Stimulated activated naive CD4-positive, alpha-beta T cell treated with Interleukin-2 at 50 U/mL for 16 hours (primary cell): ENCODE measurements around the gene CDH13.

ENCODE experiments used
- DNase-seq: peaks from one replicate; lab custom pipeline; 2025; lab: John Stamatoyannopoulos, UW

The CDH13 gene

DNA sequence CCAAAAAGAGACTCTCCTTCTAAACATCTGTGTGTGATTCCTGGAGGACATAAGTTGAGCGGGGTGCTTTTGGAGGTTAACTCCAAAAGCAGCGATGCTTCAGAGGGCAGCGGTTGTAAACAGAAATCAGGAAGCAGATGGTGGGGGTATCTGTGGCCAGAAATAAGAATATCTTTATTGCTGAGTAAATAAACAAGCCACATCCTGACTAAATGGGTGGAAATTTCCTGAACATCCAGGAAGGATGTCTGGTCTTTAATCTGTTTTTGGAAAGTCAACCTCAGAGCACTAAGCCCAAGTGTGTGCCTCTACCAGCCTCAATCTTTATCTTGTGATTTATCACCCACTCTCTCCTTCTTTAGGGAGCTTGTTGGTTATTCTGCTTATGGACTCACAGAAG lies 123.3 kb downstream of the CDH13 start:
- no peak for DNase-seq

DNA sequence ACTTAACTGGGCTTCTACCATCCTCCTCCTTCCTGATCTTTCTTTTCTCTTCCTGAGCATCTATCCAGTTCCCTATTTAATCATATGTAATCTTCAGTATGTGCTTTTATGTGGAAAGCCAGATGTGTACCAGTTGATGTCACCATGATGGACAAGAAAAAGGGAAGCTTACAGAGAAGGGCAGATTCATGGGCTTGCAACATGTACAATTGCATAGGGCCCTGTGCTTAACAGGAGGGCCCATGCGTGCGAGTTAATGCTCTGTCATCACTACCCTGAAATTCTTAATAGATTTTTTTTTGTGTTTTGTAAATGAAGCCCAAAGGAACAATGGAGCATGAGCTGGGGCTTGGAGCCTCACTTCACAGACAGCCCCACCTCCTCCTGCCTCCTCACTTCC lies 124.3 kb downstream of the CDH13 start:
- DNase-seq = no peak

DNA sequence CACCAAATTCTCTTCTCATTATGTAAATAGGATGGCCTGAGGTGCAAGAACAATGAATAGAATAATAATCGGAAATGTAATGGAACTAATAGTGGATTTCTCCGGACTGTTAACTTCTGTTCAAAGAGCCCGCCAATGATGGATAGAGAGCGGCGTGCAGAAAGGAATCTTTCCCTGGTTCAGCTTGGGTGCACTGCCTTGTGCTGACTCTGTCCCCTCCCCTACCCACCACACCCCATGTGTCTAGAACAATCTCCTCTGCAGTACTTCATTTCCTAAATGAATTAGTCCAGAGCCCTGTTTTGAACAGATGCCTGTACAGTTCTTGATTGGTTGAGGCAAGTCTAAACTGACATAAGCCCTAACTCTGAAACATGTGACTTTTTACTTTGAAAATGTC lies 125.4 kb downstream of the CDH13 start:
- no peak for DNase-seq

DNA sequence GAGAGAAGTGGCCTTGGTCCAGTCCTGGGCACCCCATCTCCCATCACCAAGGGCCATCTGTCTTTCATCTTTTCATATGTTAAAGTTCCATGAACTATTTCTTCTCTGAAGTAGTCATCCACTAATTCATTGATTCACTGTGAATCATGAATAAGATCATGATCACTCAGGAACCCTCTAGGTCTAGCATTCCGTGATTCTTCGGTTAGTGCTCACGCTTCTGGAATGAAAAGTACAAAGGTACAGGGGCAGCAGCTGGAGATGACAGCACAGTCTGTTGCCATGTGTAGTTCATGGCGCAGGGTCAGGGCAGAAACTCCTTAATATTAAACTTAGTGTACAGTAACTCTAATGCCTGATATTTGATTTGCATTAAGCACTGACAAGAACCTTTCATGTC lies 127.1 kb downstream of the CDH13 start:
- DNase-seq = no peak

DNA sequence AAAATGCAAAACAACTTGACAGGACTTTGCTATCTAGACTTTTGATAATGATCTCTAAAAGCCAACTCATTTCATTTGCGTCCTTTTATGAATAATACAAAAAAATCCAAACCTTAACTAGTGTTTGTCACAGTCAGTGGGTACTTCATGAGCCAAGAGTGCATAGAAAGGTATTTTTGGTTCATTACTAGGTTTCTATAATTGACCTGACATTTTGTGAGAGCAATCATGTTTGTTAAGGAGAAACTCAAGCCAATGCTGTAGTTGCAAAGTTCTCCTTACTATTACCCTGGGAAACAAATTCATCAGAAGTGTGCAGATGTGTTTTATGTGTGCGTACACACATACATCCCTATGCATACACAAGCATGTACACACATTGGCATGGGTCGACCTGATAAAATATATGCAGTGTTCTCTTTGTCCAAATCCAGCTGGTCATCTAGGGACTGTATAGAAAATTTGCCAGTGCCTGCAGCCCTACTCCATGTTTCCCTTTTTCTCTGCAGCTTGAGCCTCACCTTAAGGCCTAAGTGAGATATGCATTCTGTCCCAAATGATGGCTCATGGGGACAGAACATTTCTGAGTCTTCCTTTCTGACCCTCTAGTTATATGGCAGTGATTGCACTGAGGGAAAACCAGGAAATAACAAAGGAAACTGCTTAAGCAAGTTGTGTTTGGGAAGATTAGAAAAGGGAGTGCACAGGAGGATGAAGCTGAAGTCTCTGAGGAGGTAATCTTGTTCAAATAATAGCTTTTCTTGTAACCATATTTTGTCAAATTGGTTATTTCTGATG lies 128.1 kb downstream of the CDH13 start:
- DNase-seq = no peak

DNA sequence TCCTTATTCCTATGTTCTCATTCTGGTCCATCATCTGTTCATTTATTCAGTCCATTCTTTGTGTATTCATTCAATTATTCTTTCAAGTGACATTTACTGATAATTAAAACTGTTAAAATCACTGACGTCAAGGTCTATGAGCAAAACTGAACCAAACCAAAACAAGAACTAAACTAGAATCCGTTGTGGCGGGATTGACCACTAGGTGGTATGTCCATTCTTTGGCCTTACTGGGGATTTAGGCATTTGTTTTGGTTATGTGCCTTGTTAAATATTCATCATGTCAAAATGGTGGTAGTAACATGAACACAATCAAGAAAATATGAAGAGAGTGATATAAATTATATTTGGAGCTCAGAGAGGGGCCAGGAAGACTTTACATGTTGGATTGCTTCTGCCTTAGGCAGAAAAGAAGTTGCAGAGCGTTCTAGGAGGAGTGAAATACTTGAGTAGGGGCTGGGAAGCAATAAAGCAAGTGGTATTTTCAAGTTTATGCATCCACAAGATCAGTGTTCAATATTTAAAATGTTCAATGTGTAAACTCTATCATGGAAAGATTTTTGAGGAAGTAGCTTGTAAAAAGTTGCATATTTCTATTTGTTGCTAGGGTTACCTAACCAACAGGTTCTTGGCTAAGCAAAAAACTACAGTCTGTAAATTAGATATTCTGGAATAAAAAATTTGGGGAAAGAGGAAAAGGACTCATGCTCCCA lies 129.0 kb downstream of the CDH13 start:
- DNase-seq = no peak

DNA sequence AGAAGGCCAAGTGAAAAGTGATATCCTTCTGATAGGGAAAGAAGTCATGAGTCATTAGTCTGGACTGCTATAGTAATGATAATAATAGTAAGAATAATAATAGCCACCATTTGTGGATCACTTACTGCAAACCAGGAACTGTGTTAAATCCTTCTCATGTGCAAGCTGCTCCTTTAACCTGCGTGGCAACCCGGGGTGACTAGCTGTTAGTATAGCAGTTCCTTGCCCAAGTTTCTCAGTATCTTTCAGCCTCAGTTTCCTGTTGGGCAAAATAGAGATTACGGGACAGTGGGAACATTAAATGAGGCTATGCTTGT lies 129.5 kb downstream of the CDH13 start:
- DNase-seq = no peak

DNA sequence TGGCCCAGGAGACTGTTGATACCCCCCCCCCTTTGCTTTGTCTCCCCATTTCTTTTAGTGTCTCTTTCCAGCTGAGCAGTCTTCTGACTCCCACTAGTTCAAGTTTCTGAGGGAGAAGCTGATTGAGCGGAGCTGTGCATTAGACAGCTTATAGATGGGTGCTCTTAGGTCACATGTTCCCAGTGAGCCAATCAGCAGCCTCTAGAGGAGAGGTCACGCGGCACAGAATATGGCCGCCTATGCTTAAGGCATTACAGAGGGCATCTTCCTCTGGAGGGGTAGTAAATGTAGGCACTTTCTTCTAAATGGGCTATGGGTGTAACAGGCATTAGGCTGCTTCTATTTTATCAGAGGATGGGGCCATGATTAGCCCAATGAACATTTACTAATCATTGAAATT lies 131.6 kb downstream of the CDH13 start:
- no peak for DNase-seq

DNA sequence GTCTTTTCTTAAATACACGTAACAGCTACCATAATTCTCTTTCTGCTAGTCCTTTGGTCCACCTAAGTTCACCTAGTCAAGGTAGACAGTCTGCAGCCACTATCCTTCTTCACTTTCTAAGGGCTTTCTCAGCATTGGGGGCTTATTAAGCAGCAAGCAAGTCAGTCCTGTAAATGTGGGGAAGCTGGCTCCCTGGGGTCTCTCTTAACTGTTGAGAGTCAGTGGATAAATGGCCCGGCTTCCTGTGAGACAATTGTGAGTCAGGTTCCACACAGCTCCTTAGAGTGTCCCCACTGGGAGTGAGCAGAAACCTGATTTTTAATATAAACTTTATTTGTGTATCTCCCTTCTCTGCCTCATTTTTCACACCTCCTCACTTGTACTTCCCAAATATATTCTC lies 132.1 kb downstream of the CDH13 start:
- DNase-seq = no peak

DNA sequence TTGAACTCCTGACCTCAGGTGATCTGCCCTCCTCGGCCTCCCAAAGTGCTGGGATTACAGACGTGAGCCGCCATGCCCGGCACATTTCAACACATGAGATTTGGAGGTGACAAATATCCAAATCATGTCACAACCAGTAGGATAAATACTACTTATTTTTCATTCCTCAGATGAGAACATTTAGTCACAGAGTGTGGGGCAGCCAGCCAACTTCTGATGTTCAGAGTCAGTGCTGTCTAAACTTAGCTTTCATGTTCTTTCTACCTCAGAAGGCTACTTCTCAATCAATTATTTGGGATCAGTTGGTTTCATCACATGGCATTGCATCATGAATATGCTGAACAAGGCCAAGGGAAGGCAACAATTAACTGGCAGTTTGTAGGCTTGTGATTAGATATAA lies 134.5 kb downstream of the CDH13 start:
- DNase-seq = no peak

DNA sequence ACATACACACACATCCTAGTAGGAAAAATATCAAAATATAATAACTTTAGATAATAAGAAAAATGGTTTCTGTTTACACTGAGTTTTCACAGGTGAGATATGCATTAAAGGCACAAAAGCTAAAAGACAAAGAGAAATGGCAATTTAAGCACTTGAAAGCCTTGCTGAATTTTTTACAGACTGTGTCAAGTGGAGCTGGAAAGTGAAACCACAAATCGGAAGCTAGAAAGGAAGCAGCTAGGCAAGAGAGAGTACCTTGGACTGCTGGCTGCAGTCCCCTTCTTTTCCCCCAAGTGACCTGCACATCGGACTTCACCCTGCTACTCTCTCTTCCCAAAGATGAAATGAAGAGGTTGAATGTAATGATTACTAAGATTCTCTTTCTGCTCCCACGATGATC lies 135.1 kb downstream of the CDH13 start:
- DNase-seq = no peak

DNA sequence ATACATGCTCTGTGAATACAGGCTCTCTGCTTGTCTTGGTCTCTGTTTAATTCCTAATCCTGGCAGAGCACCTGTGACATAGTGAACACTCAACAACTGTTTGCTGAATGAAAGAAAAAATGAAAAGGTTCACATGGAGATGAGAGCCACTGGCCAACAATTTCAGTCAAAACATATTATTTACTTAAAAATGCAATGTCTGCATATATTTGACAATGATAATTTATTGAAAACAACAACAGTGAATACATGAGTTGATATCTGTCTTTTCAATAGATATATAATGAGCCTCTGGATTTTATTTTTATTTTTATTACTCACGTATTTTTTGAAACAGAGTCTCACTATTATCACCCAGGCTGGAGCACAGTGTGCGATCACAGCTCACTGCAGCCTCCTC lies 136.6 kb downstream of the CDH13 start:
- DNase-seq = no peak

DNA sequence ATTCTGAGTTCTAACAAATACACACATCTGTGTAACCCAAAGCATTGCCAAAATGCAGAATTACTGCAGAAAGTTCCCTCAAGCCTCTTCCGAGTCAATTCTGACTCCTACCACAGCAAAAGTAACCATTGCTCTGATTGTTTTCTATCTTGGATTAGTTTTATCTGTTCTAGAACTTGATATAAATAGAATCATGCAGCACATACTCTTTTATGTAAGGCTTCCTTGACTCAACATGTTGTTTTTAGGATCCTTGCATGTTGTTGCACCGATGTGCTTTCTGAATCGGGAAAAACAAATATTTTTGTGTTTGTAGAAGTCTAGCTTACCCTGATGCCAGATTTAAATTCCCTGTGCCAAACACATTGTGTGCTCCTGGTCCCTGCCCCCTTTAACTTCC lies 140.4 kb downstream of the CDH13 start:
- DNase-seq = no peak

DNA sequence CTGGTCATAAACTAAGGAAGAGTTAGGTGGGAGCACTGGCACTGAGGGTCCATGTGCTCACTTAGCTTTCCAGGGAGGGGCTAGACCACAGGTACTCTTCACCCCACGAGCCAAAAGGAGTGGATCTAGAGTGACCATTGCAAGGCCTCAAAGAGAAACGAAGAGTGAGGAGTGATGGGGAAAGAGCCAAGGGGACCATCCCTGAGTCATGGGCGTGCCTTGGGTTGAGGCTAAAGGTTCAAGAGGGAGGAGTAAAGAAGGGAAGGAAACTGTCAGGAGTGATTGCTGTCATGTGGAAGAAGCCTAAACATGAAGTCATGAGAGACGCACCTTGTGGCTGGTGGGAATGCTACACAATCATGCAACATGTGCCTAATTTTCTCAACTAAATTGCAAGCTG lies 141.0 kb downstream of the CDH13 start:
- no peak for DNase-seq

DNA sequence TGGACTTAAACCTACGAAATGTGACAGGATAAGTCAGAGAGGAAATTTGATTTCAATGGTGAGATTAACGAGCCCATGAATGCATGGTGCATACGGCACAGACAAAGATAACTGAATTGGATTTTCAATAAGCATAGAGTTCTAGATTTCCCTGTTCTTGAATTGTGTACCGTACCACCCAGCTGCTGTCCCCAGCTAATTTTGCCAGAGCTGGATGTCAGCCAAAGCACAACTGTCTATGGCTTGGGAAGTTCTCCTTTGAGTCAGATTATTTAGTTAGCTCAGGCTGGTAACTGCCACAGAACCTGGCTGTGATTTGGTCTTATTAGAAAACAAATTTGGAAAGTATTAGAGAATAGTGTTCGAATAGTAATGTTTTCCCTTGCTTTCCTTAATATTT lies 143.1 kb downstream of the CDH13 start:
- no peak for DNase-seq

DNA sequence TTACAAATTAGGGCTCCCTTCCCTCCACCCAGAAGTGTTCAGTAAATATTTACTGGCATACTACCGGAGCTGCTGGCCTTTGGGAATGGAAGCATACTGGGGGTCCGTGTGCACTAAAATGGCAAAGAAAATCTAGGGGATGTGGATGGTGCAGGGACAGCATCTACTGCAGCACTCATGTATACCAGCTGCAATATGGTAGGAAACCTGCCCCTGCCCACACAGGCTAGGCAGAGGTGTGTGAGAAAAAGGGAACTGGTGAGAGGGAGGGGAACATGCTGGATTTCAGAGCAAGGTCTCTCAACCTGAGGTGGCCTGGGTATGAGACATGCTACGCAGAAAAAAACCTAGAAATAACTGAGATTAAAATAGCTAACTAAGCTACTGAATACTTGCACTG lies 145.4 kb downstream of the CDH13 start:
- DNase-seq = no peak

DNA sequence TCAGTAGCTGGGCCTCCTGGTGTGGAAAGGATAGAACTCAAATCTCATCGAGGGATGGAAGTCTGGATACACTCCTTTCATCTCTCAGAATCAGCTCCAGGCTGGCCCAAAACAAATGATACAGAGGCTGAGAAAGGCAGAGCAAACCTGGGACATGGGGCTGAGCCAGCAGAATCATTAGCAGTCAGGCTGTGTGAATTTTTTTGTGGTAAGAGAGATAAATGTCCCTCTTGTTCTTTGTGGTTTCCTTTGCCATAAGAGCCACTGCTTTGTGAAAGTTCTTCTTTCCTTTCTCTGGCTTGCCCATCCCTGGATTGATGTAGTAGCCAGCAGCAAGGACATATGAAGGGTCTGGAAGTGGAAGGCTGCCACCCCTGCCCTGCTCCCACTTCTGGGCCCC lies 146.2 kb downstream of the CDH13 start:
- DNase-seq = no peak

DNA sequence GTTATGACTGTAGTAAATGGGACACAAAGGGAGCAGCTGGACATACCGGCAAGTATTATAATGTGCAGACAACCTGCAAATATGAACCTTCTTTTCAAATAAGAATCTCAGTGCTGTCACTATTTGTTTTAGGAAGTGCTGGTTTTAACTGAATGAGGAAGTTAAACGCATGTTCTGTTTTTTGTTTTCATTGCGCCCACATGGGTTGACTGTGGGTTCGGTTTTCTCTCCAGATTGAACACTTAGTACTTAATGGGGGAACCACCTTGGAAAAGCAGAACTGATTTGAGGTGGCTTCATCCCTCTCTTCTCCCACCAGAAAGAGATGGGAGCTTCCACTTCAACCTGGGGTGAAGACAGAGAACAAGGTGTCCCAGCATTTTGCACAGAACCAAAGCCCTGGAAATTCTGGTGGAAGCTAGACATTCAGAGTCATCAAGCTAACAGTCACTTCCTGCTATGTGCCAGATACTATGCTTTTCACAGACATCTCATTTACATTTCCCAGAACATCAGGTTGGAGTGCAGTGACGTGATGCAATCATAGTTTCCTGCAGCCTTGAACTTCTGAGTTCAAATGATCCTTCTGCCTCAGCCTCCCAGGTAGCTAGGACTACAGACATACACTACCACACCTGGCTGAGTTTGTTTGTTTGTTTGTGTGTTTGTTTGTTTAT lies 149.8 kb downstream of the CDH13 start:
- DNase-seq = no peak

DNA sequence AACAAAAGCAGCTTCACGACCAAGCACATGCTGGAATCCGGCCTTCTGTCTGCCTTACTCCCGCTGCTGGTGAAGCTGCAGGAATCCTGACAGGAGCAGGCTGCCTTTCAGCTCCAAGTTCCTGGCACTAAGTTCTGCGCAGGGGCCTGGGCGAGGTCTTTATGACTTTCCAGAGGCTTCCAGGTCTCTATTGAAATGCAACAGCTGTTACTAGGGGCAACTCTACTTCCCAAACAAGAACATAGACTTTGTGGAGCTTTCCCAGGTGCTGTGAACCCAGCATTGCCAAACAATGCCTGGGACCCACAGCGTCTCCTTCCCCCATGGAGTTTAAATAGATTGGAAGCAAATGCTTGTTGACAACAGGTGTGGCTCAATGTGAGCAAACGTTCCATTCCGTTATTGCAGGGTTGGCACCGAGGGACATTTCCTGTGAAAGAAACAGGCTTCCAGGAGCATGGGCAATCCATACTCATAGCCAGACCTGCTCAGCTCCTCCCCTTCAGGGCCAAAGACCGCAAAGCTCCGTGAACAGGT lies 156.0 kb downstream of the CDH13 start:
- DNase-seq = no peak

DNA sequence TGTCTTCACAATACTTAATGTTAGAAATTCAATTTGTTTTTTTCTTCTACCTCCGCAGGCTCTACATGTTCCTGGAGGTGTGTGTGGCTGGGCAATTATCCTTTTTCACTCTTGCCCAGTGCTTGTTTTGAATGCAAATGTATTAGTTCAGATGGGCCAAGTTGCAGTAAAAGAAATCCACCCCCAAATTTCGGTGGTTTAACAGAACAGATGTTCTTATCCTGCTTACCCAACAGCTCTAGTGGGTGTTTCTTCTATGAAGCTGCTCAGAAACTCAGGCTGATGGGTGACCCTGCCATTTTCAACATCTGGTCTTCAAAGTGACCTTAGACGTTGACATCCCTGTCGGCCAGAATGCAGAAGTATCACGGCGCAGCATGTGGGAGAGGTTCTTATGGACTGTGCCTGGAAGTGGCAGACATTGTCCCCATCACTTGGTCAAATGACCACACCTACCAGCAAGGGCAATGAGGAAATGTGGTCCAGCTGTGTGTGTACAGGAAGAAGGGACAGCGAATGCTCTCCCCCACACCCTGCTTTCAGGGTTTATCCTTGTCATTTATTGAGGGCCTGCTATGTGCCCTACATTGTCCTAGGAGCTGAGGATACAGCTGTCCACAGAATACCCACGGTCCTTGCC lies 157.3 kb downstream of the CDH13 start:
- DNase-seq = no peak

DNA sequence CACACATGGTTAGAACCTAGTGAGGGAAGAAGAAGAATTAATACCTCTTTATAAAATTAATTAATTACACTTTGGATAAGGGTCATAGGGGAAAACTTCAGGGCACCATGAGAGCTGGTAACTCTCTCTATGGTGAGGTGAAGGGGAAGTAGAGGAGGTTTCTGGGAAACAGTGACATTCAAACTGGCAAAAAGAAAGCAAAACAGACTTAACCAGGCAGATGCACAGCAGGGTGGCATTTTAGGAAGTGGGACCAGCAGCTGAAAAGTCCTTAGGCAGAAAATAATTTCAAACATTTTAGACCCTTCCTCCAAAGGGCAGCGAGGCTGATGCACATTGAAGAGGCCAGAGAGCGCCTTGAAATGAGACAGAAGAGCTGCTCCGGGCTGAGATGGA lies 157.8 kb downstream of the CDH13 start:
- no peak for DNase-seq

DNA sequence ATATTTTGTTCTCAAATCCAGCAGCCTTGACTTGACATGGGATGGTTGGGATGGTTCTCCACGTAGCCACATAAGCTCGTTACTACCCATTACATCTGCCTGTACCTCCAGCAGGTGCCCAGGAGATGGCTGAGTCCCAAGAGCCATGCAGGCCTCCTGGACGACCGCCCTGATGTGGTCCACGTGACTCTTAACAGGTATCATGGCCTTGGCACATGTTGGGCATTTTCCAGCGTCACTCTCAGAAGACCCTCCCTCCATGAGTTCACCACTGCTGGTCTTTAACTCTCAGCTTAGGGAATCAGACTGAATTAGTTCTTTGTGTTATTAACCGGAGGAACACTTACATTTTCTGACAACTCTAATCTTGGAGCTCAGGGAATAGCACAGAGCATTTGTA lies 161.5 kb downstream of the CDH13 start:
- DNase-seq = no peak

DNA sequence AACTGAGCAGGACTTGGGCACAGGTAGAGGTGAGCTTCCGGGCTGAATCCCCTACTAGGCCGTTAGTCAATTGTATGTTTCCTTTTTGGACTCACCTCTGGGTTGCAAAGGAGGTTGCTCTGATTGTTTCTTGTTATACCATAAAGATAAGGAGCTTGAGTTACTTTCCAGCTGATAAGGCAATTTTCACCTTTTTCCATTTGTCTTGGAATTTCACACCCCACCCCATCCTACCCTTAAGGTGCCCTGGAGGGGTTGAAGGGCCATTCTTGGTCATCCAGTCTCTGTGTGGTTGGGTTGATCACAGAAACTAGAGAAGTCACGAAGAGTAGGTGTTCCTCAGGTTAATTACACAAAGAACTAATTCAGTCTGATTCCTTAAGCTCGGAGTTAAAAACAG lies 162.2 kb downstream of the CDH13 start:
- no peak for DNase-seq
